ENCODE data around the gene ATP8A2. TPM values are rescaled to one million over a fixed set of nuclear protein-coding genes. Genes with fewer than 3 reads are reported as not detected.

ATP8A2 gene
- total and polyA plus RNA-seq, 2 of the 4 experiments (the other 2 are of a cell fraction), result 0.02 to 0.18 TPM

DNA sequence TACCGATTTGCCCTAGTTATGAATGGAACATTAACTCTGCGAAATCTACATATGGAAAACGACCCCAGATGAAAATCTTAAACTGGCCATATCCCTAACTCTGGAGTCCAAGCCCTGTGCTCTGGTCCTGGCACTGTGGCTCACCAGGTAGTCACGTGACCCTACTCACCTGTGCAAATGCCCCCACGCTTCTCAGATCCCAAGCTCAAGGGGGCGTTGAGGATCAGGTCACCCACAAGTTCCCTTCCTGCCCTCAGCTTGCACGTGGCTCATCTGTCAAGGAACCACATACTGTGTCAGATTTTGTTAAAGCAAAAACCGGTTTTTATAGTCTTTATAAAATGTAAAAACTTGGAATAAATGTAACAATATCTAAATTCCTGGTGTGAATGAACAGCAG is 356.0 kb downstream of the ATP8A2 start:
- no peak overlapping the region for H3K4me2 ChIP-seq (ENCODE audit: low read depth, low read length)
- no CpG with 5 or more reads among the region's 8 CpGs for WGBS, 2 experiments (ENCODE audit: extremely low coverage in 2 of 2, insufficient read length in 1 of 2)
- no peak overlapping the region for H3K18ac ChIP-seq (ENCODE audit: low read depth, low read length)
- no TSS peak for BruUV-seq (replicated peaks)
- no peak overlapping the region for H3K4me3 ChIP-seq (ENCODE audit: insufficient read depth, low read depth, low read length)
- no peak overlapping the region for H4K5ac ChIP-seq (ENCODE audit: low read depth, low read length)
- H3K56ac ChIP-seq (ENCODE audit: extremely low read depth, insufficient read depth, low read length), result no peak overlapping the region
- TF ChIP-seq USF2 (IDR thresholded peaks at IDR 0.05; ENCODE audit: low read depth, low read length) (peak; percentile 2; the same call in 1 of the 2 replicates), SMC3 (IDR thresholded peaks at IDR 0.05; ENCODE audit: low read depth, low read length) (no peak)
- H2BK5ac ChIP-seq (ENCODE audit: low read depth, low read length, poor library complexity, severe bottlenecking), result no peak overlapping the region
- intact Hi-C loops (cut with micrococcal nuclease) (no loop called here), in situ Hi-C loops (cut with MboI; ENCODE audit: low sequenced_read_pairs) (no loop called here), dilution Hi-C loops (cut with HindIII; ENCODE audit: low sequenced_read_pairs, unreplicated experiment) (no loop called here)
- H2AK5ac ChIP-seq (ENCODE audit: low read depth, low read length), result no peak overlapping the region
- no peak overlapping the region for H4K8ac ChIP-seq (ENCODE audit: low read depth in 2 of 2, low read length in 2 of 2)
- H2AFZ ChIP-seq (replicated peaks; ENCODE audit: low read length, poor library complexity), result no peak overlapping the region
- no peak overlapping the region for H3K23ac ChIP-seq (ENCODE audit: low read depth, low read length)
- H3K4ac ChIP-seq (ENCODE audit: low read depth, low read length), result no peak overlapping the region
- H3K9me3 ChIP-seq (ENCODE audit: control insufficient read depth, insufficient read depth, low read length), result no peaks in the 10 kb centered on the region
- no peaks in the 10 kb centered on the region for H3K27me3 ChIP-seq (ENCODE audit: control insufficient read depth, insufficient read depth, low read length)
- H2BK120ac ChIP-seq (ENCODE audit: low read depth, low read length), result no peak overlapping the region
- no peak overlapping the region for H3K27ac ChIP-seq (ENCODE audit: insufficient read depth, low read length)
- no peak overlapping the region for H2BK20ac ChIP-seq (ENCODE audit: low read depth, low read length)
- H3K4me1 ChIP-seq (ENCODE audit: control insufficient read depth, insufficient read depth, low read length), result no peaks in the 10 kb centered on the region
- DNase-seq, result no peak
- H3K79me1 ChIP-seq (ENCODE audit: low read depth in 1 of 2, low read length in 2 of 2), result no peaks in the 10 kb centered on the region
- H4K91ac ChIP-seq (ENCODE audit: insufficient read depth, low read depth, low read length), result no peak overlapping the region
- no peaks in the 10 kb centered on the region for H4K20me1 ChIP-seq (ENCODE audit: insufficient read depth, low read length)
- H2BK15ac ChIP-seq (ENCODE audit: low read depth, low read length), result no peak overlapping the region
- H2AK9ac ChIP-seq (replicated peaks; ENCODE audit: low read depth, low read length, poor library complexity), result no peak overlapping the region
- no peak overlapping the region for H3K9ac ChIP-seq (ENCODE audit: low read depth, low read length)
- no peaks in the 10 kb centered on the region for H3K9me1 ChIP-seq (ENCODE audit: insufficient read depth, low read length)
- POLR2A ChIA-PET (ENCODE audit: unreplicated experiment), result no interaction called here
- H3K36me3 ChIP-seq (ENCODE audit: control insufficient read depth, insufficient read depth, low read length), result no peaks in the 10 kb centered on the region
- no peak for ATAC-seq (ENCODE audit: low read depth)
- CTCF ChIA-PET, result no interaction called here
- H3K14ac ChIP-seq (replicated peaks; ENCODE audit: low read depth, low read length), result no peak overlapping the region
